ENCODE results near the gene EOLA2.
"Not testable (repeated sequence)": the region's sequence is repeated elsewhere in the genome, so short reads cannot be mapped to it uniquely, and the experiment has no call there.

EOLA2 gene

DNA sequence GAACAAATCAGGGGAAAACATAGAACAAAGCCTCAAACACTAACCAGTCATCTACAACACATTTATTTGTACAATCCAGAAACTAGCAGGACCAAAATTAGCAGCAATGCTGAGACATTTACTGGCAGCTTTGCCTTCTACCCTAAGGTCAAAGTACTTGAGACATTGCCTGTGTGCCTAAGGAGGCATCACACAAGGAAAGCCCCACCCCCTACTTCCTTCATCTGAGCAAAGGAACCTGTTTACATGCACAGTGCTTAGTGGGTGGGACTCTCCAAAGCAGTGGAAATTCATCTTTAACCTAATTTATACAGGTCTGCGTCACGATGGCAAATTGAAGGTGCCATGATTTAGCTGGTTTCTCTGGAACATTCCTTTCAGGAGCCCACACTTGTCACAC is 6.1 kb downstream of the EOLA2 start:
- DNase-seq, result not testable (repeated sequence)

GRCh38 chrX:149931355-149931754 is 6.9 kb downstream of the EOLA2 start:
- not testable (repeated sequence) for DNase-seq

GRCh38 chrX:149929400-149929799 is 8.9 kb downstream of the EOLA2 start, which contains the start of gene HSFX4:
Gene HSFX4, plus strand, starts transcription at chrX:149929573. Its CDS starts 72 bp downstream, at chrX:149929645.
- DNase-seq, result not testable (repeated sequence)

DNA sequence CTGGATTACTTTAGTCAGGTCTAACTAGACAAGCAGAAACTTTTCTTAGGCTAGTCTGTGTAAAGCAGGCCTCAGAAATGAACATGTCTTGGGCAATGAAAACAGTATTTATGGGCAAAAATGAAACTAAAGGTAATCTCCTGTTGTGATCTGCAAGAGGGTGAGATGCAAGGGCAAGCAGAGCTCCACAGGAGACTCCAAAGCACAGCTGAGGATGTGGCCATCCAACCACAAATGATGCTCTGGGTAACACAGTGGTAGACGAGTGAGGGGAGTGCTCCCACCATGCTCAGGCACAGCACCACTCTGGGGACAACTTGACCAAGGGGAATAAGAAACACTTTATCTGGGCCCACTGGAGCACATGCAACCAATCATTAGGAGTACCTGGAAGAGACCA is 9.7 kb downstream of the EOLA2 start:
- not testable (repeated sequence) for DNase-seq

DNA sequence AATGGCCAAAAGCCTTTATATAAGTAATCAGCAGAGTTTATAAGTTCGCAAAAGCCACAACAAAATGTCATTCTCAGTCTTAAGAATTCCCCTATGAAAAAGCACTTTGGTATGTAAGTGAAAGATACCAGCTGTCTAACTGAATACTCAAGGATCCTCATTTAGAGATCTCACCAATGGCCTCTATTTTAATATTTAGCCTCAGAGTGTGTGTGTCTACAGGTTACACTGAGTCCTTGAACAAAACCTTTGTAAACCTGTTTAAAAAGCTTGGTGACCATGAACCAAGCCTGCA is 10.4 kb downstream of the EOLA2 start:
- not testable (repeated sequence) for DNase-seq

DNA sequence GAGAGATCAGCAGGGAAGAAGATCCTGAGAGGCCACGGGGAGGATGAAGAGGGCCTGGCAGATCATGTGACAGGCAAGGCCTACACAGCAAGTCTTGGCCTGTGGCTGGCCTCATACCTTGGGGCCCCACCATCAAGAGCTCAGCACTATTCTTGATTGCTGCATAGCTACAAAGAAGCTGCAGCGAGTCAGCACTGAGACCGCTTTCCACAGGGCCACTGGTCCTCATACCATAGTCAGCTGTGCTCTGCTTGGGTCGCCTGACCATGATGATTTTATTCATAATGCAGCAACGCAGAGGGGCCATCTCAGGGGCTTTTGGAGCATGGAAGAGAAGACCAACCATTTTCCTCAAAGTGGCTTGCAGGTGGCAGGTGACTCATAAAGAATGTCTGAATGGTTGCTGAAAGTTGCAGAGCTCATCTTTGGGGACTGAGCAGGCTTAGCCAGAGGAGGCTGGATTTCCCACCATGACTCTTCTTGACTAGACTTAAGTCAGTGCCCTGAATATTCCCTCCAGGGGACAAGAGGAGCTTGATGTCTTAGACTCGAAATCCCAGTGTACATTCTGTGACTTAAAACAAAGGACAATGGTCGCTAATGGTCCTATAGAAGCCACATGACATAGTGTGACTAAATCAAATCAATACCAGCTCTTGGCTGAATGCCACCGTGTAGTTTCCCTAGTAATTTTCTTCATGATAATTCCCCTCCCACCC is 10.9 kb downstream of the EOLA2 start:
- not testable (repeated sequence) for DNase-seq

- not testable (repeated sequence) for DNase-seq
These were observed 13.9 kb downstream of the EOLA2 start for GRCh38 chrX:149924434-149924833.

GRCh38 chrX:149923836-149924235 is 14.5 kb downstream of the EOLA2 start:
- DNase-seq, result not testable (repeated sequence)

DNA sequence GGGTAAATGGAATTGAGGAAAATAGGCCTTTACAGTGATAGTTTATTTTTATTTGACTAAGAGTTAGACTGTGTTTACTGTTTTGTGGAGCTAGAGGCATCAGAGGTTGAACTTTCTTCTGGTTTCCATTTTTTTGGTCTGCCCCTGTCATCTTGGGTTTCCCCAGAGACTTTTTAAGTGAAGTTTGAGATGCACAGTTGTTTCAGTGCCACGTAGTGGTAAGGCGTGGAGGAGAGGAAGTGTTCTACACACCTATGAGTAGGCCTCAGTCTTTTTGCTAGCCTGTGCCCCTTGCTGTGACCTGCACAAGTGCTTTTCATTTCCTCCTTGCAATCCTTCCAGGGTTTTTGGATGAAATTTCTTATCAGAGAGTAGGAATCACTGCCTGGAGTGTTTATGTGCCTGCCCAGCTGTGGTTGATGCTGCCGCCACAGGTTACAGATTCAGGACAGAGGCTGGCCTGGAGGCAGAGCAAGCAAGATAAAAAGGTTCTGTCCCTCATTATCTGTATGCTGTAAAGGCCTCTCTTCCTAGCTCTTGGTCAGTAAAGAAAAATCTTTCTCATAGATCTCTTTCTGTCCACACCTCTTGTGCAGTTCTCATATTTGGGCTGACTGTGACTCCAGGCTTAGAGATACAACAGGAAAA is 21.4 kb downstream of the EOLA2 start:
- no peak for DNase-seq

GRCh38 chrX:149910178-149910695 is 28.1 kb downstream of the EOLA2 start:
- DNase-seq, result no peak

DNA sequence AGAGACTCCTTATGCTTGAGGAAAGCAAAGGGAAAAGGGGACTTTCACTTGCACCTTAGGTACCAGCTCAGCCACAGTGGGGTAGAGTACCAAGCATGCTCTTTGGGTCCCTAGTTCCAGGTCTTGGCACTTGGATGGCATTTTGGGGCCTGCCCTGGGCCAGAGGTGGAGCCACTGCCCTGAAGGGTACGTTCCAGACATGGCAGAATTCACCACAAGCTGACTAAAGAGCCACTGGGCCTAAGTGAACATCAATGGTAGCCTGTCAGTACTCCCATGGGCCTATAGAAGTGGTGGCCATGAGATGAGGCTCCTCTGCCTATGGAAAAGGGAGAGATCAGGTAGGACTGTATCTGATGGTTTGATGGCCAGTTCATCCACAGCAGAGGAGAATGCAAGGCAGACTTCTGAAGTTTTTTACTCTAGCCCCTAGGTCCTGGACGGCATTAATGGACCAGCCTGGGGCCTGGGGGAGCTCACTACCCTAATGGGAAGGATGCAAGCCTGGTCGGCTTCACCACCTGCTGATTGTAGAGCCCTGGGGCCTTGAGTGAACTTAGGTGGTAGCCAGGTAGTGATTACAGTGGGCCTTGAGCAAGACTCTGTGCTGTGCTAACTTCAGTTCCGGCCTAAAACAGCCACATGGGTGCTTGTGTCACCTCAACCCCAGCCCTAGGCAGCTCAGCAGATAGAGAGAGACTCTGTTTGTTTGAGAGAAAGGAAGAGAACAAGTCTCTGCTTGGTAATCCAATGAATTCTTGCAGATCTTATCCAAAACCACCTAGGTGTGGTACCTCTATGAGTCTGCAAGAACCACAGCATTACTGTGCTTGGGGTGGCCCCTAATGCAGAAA is 28.7 kb downstream of the EOLA2 start:
- DNase-seq, result no peak

DNA sequence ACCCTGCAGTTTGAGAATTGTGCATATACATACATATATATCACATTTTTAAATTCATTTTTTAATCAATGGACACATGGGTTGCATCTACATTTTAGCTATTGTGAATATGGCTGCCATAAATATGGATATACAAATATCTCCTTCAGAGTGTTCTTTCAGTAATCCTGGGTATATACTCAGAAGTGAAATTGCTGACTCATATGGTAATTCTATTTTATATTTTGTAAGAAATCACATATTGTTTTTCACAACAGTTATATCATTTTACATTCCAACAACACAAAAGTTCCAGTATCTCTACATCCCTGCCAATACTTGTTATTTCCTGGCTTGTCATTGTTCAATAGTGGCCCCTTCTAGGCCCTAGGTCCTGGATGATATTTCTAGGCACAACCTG is 29.6 kb downstream of the EOLA2 start:
- no peak for DNase-seq

- no peak for DNase-seq
These were observed 30.0 kb downstream of the EOLA2 start for GRCh38 chrX:149908308-149908707.

DNA sequence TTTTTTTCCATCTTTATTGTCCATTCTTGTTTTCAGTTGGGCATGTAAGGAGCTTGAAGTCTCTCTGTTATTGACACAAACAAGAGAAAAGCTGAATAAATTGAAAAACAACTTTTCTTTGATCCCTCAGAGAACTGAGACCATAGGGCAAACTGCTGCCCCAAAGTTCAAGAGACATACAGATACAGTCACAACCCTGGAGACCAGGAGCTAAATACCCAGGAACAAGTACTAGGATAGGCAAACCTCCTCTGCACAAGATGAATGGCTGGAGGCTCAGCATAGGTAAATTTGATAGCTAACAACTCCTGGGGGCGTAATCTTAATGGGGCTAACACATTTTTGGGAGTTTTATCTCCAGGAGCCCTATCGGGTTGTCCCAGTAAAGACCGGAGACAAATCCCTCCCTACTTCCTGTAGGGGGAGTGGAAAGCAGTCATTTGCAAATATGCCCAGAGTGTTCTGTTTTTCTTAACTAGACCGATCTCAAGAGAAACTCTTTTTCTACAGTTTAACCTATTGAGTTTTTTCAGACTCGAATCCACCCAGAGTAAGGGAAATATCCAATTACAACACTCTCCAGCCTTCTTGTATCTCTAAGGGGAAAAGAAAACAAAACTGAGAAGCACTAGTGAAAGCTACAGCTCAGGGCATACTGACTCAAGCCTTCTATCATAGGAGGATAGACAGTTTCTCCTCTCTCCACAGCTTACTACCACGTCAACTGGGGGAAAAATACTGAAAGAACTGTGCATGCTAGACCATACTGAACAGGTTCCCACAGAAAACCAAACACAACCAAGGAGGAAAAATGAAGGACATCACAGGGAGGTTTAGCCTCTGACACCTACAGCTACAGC is 34.2 kb downstream of the EOLA2 start:
- no peak for DNase-seq

- no peak for DNase-seq
These were observed 39.7 kb downstream of the EOLA2 start for GRCh38 chrX:149898554-149898953.

- DNase-seq, result not testable (repeated sequence)
These were observed 47.5 kb downstream of the EOLA2 start for GRCh38 chrX:149890828-149891227.
